GM04504 (cell line): ENCODE data around the gene GDPD1.
"Not testable (repeated sequence)": the region's sequence is repeated elsewhere in the genome, so short reads cannot be mapped to it uniquely, and the experiment has no call there.

Source experiments
- DNase-seq: peaks from one replicate; pipeline ENCODE4 v3.0.0-alpha.2; 2012; ENCODE audit warnings: low read depth

Gene GDPD1

DNA sequence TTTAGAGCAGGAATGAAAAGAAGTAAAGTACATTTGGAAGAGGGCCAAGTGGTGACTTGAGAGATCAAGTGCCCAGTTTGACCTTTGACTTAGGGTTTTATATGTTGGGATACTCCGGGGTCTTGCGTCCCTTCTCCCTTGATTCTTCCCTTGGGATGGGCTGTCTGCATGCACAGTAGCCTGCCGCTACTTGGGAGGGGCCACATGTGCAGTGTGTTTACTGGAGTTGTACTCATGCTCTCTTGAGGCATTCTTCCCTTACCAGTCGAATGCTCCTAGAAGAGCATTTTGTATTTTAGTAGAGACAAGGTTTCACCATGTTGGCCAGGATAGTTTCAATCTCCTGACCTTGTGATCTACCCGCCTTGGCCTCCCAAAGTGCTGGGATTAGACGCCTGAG, 23.8 kb downstream of the GDPD1 start:
- no peak for DNase-seq

DNA sequence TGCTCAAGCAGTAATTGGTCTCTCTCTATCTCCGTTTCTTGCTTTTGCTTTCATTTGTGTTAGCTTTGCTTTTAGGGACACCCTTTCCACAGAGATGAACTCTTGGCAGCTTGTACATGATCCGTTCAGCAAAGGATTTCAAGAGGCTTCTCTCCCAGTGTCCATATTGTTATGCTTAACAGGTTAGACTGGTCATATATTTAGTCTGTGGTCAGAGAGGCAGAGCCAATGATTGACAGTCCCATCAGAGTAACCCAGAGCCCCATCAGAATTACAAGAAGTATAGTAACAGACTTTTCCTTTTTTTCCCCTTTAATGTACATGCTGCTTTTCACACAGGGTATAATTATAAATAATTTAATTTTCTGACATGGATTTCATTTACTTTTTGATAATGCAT, 34.4 kb downstream of the GDPD1 start:
- DNase-seq = no peak

DNA sequence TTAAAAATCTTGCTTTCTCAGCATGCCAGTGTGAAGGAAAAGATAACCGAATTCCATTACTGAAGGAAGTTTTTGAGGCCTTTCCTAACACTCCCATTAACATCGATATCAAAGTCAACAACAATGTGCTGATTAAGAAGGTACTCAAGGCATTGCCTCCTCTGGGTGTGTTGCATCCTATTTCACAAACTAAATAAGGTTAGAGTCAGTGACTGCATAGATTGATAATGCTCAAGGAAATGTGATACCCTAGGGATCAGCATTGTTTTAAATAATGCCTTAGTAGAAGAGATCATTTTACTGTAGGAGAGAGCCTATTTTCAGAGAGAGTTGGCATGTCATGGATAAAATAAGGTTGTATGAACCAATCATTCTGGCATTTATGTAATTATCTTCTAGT, 36.8 kb downstream of the GDPD1 start:
- DNase-seq = no peak

DNA sequence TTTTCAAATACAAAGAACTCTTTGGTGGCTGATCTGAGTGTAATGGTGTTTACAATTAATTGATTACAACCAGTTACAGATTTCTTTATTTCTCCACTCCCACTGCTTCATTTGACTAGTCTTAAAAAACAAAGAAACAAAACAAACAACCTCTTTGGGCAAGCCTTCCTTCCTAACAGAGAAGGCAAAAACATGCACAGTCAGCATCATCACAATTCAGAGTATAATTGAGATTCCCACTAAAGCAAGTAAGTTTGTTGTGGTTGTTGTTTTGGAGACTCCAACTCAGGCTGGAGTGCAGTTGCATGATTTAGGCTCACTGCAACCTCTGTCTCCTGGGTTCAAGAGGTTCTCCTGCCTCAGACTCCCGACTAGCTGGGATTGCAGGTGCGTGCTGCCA, 40.4 kb downstream of the GDPD1 start:
- DNase-seq = no peak

DNA sequence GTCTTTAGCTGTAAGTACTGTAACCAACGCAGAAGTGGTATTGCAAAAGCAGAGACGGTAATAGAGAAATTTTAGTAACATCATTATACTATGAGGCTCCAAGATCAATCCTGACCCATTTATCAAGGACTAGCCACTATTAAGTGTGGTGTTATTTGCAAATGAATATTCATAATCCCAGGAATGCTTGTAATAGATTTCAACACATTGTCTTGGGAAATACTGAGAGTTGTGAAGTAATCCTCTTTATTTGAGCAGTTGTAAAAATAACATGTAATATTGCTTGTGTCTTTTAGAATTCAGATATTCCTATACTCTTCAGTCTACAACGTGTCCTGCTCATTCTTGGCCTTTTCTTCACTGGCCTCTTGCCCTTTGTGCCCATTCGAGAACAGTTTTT, 46.4 kb downstream of the GDPD1 start:
- no peak for DNase-seq

DNA sequence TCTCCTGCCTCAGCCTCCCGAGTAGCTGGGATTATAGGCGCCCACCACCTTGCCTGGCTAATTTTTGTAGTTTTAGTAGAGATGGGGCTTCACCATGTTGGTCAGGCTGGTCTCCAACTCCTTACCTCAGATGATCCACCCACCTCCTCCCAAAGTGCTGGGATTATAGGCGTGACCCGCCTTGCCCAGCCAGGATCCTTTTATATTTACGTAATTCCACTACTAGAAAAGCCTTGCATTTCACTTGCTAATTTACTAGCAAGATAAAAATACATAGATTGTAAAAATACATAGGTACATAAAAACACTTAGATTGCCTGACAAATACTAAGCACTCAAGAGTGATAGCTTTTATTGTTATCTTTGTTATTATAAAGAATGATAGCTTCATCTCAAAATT, 47.5 kb downstream of the GDPD1 start:
- DNase-seq = no peak

DNA sequence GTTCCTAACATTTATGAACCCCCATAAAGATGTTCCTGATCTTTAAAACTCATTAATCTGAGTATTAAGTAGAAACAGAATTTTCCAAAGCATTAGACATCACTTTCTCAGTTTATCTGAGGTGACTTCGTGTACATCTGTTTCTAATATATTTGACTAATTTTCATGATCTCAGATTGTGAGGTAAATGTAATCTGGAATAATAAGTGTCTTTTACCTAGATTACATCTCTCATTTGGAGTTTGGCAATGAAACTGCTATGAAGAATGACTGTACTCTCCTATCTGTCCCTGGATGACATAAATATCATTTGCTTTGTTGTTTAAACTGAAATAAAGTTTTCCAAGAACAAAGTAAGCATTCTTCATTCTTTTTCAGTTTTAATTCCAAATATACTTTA, 55.3 kb downstream of the GDPD1 start:
- no peak for DNase-seq

DNA sequence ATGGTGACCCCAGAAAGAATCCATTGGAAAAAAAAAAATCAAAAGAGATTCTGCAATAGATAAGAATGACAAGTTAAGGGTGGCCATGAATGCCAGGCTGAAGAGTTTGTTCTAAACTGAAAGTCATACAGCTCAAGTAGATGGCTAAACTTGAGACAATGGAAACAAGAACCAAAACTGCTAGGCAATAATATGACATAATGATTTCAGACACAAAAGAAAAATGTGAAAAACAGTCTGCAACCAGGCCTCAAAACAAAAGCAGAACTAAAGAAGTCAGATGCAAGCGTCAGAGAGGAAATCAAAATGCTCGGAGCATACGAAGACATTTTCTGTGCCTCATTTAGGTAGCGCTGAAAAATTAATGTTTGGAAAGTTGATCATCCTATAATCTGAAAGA, 56.7 kb downstream of the GDPD1 start:
- no peak for DNase-seq

DNA sequence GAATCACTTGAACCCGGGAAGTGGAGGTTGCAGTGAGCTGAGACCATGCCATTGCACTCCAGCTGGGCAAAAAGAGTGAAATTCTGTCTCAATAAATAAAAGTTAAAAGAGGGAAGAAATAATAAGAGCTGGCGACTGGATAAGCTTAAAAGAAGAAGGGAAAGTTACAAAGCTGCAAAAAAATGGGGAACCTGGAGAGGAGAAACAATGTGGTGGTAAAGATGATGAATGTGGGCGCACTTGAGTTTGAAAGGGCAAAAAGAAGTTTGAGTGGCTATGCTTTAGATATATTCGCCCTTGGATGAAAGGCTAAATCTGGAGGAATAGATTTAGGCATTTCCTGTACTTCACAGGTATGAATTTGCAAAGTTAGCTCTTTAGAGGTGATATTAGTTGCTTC, 58.1 kb downstream of the GDPD1 start:
- no peak for DNase-seq

DNA sequence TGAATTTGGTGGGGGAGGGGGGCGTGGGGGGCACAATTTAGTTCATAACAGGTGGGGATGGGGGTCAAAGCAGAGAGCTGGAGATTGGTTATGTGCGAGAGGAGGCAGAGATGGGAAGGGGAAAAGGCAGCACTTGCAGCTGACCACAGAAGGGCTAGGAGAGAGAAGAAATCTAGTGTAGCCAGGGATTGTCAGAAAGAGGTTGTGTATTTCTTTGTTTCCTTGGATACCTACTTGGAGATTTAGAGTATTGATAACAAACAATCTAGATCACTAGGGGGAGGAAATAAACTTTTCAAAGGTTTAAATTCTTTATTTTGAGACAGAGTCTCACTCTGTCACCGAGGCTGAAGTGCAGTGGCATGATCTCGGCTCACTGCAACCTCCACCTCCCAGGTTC, 64.0 kb downstream of the GDPD1 start:
- DNase-seq = no peak

DNA sequence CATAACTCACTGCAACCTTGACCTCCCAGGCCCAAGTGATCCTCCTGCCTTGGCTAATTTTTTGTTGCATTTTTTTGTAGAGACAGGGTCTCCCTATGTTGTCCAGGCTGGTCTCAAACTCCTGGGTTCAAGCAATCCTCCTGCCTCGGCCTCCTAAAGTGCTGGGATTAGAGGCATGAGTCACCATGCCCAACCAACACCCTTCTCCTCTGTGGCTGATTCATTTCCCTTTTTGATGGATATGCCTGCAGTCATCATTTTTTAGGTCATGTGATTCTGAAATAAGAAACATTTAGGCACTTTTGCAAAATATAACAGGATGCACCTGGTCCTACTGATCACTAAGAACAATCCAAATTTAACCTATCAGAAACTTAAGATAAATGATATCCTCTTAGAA, 67.1 kb downstream of the GDPD1 start:
- DNase-seq = no peak

DNA sequence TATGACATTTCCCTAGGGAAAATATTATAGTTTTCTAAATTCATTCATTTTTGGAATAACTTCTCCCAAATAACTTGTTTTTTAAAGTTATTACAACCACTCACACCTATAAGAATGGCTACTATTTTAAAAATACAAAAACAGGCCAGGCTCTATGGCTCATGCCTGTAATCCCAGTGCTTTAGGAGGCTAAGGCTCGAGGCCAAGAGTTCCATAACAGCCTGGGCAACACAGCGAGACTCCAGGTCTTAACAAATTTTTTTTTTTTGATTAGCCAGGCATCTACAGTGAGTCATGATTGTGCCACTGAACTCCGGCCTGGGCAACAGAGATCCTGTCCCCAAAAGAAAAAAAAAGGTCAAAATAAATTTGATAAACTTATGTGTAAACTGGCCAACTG, 67.6 kb downstream of the GDPD1 start:
- no peak for DNase-seq

DNA sequence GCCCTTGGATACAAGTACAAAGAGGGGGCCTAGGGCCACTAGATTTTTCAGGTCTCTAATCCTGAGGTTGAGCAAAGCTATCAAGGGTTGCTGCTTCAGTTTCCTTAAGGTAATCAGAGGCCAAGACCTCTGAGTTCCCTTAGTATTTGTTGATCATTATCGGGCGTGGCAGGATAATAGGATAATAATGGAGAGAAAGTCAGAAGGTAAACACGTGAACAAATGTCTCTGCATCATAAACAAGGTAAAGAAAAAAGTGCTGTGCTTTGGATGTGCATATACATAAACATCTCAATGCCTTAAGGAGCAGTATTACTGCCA, 69.6 kb downstream of the GDPD1 start:
- DNase-seq = no peak

DNA sequence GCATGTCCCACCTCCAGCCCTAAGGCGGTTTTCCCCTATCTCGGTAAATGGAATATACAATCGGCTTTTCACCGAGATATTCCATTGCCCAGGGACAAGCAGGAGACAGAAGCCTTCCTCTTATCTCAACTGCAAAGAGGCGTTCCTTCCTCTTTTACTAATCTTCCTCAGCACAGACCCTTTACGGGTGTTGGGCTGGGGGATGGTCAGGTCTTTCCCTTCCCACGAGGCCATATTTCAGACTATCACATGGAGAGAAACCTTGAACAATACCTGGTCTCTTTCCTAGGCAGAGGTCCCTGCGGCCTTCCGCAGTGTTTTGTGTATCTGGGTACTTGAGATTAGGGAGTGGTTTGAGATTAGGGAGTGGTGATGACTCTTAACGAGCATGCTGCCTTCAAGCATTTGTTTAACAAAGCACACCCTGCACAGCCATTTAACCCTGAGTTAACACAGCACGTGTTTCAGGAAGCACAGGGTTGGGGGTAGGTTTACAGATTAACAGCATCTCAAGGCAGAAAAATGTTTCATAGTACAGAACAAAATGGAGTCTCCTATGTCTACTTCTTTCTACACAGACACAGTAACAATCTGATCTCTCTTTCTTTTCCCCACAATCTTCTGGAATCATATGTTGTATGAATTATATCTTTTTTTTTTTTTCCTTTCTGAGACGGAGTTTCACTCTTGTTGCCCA, 70.1 kb downstream of the GDPD1 start:
- not testable (repeated sequence) for DNase-seq

DNA sequence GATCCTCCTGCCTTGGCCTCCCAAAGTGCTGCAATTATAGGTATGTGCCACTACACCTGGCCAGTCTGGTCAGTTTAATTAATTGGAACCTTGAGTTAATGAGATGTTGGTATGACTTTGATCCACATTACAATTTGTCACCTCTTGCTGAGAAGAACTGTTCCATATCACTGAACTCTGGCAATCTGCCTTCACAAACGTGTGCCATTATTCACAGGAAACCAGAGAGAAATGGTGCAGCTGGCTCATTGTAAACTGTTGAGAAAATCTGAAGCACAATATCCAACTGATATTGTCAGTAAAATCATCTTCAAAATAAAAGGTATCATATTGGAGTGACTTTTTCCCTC, 71.8 kb downstream of the GDPD1 start:
- DNase-seq = no peak

DNA sequence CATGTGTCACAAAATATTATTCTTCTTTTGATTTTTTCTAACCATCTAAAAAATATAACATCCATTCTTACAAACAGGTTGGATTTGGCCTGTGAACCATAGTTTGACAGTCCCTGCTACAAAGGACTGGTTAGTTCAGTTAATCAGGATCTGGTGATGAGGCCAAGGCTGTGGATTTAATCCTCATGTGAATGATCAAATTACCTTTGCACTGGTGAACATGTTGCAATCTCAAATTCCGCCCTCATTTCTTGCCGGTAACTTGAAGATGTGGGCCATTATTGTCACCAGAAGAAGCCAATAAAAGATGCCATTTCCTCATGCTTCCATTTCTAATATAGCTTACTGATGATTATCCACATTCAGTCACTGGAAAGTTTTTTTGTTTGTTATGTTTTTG, 75.9 kb downstream of the GDPD1 start:
- DNase-seq = no peak

DNA sequence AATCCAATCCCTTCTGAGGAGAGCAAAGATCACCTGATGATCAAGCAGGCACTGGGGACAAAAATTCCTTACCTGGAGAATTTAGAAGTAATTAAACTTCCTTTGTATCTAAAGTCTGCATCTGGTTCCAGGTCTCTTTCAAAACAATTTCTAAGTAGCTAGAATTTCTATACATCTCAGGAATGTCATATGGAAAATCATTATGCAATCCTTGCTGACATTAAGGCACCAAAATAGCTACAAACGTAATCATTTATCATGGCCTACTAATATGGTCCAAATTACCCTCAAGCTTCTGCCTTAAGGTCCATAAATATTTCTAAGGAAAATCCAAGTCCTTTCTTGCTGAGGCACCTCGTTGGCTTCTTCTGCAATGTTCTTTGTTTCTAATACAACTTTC, 78.2 kb downstream of the GDPD1 start:
- DNase-seq = no peak

DNA sequence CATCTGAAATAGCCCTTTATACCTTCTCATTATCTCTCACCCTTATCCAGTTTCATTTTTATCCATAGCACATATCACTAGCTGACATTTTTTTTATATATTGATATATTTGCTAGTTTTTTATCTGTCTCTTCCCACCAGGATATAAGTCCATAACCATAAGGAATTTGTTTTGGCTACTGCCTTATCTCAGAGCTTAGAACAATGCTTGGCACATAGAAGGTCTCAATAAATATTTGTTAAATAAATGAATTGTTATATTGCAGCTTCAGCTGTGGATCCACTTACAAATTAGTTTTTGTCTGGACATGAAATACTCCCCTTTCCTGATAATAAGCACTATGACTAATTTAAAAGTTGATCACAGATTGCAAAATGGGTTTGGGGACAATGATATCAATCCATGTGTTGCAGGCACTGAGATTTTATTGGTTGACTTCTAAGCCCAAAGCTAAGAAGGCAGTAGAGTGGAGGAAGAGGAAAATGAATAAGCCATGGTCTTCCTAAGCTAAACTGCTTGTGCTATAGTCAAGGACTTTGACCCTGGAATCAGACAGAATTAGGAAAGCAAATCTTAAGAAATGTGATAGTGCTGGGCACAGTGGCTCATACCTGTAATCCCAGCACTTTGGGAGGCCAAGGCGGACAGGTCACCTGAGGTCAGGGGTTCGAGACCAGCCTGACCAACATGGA, 79.2 kb downstream of the GDPD1 start:
- DNase-seq = no peak

DNA sequence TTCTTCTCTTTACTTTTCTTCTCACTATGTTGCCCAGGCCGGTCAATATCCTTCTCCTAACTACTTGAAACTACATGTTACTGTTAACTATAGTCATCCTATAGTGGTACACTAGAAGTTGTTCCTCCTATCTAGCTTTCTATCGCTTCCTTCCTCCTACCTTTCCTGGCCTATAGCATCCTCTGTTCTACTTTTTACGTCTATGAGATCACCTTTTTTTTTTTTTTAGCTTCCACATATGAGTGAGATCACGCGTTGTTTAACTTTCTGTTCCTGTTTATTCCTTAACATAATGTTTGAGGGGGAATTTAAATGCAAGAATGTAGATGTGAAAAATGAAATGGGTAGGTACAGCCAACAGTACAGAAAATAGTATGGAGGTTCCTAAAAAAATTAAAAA, 80.6 kb downstream of the GDPD1 start:
- DNase-seq = no peak

DNA sequence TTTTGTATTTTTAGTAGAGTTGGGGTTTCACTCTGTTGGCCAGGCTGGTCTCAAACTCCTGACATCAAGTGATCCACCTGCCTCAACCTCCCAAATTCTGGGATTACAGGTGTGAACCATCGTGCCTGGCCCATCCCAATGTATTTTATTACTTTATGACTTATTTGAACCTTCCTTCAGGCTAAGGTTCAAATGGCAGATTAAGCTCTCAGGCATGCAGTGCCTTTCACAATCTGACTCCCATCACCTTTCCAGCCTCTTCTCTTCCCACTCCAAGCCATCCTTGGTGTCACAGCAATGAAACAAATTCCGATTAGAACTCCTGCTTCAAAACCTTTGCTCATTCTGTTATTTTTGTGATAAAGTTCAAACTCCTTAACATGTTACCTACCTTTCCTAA, 84.5 kb downstream of the GDPD1 start:
- DNase-seq = no peak

DNA sequence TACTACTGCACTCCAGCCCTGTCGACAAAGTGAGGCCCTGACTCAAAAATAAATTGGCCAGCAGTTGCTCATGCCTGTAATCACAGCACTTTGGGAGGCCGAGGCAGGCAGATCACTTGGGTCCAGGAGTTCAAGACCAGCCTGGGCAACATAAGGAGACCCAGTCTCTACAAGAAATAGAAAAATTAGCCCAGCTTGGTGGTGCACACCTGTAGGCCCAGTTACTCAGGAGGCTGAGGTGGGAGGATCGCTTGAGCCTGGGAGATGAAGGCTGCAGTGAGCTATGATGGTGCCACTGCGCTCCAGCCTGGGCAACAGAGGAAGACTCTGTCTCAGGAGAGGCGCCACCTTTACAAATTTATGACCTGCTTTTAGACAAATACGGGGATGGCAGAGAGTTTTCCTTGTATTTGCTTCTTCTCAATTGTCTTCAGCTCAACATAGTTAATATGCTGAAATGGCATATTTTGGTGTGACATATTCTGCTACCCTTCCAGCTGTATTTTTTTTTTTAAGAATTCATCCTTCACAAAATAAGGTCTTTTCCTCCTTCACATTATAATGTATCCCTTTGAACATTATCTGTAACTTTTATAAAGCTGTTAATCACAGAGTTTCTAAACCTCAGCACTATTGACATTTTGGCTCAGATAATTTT, 90.1 kb downstream of the GDPD1 start:
- no peak for DNase-seq

DNA sequence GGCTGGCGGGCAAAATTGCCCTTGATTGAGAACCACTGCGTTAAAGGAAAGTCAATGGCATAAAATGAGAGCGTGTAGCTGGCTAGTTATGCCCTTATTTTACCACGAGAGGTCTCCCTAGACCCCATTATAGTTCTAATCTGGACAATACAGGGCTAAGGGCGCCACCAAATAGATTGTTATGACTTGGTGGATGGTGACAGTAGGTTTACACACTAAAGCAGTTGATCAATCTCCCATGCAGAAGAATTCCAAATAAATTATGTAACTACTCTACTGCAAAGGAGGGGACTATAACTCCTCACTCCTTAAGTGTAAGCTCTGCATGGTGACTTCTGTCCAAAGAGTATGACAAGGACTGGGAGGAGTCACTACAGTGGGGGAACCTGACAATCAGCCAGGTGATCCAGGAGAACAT, 90.7 kb downstream of the GDPD1 start:
- DNase-seq = no peak

DNA sequence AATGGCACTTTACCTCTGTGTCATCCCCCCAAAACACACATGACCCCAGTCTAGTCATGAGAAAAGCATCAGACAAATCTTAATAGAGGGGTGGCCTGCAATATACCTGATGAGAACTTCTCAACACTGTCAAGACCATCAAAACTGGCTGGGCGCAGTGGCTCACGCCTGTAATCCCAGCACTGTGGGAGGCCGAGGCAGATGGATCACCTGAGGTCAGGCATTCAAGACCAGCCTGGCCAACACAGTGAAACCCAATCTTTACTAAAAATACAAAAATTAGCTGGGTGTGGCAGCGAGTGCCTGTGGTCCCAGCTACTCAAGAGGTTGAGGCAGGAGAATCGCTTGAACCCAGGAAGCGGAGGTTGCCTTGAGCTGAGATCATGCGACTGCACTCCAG, 91.2 kb downstream of the GDPD1 start:
- not testable (repeated sequence) for DNase-seq

DNA sequence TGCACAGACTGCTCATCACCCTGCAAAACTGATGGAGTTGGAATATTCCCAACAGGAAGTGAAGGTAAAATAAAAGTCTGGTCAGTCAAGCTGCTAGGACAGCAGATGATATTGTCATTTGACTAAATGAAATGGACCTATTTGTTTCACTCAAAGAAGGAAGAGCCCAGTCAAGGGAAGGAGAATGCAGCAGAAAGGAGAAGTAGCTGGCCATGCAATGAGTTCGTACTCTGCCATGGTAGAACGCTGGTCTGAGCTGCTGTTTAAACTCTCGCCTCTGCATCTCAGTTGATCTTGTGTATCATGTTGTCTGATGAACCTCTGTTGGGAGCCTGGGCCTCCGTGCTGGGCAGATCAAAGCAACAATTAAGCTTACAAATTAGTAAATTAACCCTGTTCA, 95.6 kb downstream of the GDPD1 start:
- no peak for DNase-seq
